BLaER1 treated with 17β-estradiol and CSF1 and Interleukin-3, amounts not matched to agents 10 nM and 100 nM (cell line): Measurements from ENCODE around the gene PCSK6.
A peak's percentile ranks its signal among the peaks of the same experiment; 100 is the strongest.

Experiments
- H3K27ac ChIP-seq, 11 experiments: shearing (Covaris generic); formaldehyde crosslinking; 2 replicates each; pipeline ENCODE4 v1.8.1; 2022
- H3K27me3 ChIP-seq, 11 experiments: shearing (Covaris generic); formaldehyde crosslinking; 2 replicates each; pipeline ENCODE4 v1.8.1; 2022
- H3K36me3 ChIP-seq, 11 experiments: shearing (Covaris generic); formaldehyde crosslinking; 2 replicates each; pipeline ENCODE4 v1.8.1; 2022
- H3K4me1 ChIP-seq, 10 experiments: shearing (Covaris generic); formaldehyde crosslinking; 2 replicates each; pipeline ENCODE4 v1.8.1; 2022
- H3K4me2 ChIP-seq, 11 experiments: shearing (Covaris generic); formaldehyde crosslinking; 2 replicates each; pipeline ENCODE4 v1.8.1; 2022
- H3K4me3 ChIP-seq, 10 experiments: shearing (Covaris generic); formaldehyde crosslinking; 2 replicates each; pipeline ENCODE4 v1.8.1; 2022
- H3K9ac ChIP-seq, 11 experiments: shearing (Covaris generic); formaldehyde crosslinking; 2 replicates each; pipeline ENCODE4 v1.8.1; 2022
- H3K9me3 ChIP-seq, 11 experiments: shearing (Covaris generic); formaldehyde crosslinking; replicated peaks in 1 of 11; 2 replicates each; pipeline ENCODE4 v1.8.1; 2022
- H4K20me1 ChIP-seq, 11 experiments: shearing (Covaris generic); formaldehyde crosslinking; 2 replicates each; pipeline ENCODE4 v1.8.1; 2022
- Cebpa-rat ChIP-seq, 11 experiments: shearing (Covaris generic); IDR thresholded peaks; 2 replicates each; pipeline ENCODE4 v1.8.1; 2022

Gene PCSK6

DNA sequence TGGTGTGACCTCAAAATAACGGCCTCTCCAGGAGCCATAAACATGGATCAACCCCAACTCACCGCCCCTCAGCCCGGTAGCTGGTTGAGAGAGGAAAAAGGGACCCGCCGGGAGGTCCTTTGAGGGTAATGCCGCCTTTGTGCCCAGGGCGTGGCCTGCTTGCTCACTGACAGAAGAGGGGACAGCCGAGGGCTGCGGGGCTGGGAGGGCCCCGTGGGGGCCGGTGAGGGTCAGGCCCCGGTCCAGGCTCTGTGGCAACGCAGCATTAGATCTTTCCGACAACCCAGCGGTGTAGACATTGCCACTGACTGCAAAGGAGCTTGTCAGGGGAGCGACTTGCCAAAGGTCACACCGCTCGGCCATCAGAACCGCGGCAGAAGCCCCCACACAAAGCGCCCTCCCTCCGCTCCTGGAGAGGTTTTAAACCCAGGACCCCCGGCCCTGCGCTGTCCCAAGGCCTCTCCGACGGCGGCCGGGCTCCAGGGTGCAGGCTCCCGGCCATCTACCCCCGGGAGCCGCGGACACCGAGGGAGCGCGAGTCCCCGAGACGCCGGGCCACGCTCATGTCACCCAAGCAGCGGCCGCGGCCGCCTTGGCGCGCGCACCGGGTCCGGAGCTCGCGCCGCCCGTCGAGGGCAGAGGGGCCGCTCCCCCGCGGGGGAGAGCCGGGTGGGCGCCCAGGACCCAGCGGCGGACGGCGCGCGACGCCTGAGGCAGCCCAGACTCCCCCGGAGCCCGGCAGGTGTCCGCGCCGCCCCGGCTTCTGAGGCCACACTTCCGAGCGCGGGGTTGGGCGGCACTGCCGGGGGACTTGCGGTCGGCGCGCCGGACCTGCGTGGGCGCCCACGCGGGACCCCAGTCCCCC, 975 bp downstream of the PCSK6 start:
- TF ChIP-seq Cebpa-rat (IDR thresholded peaks at IDR 0.05), result no peak
- peak overlapping the region; percentile 57 to 73 (median 64) for H3K4me3 ChIP-seq
- no peaks in the 10 kb centered on the region for H3K9me3 ChIP-seq
- H3K27ac ChIP-seq, result peak overlapping the region in 1 of 11 experiments; percentile 49; a peak in 1 of 22 replicates
- H3K4me2 ChIP-seq, result peak overlapping the region; percentile 69 to 95 (median 93)
- peak overlapping the region; percentile 20 to 77 (median 53); a peak in 17 of 22 replicates for H3K9ac ChIP-seq
- H3K4me1 ChIP-seq, result peaks cover 0 to 21% (median 17%) of the 10 kb centered on the region in 10 experiments; a peak in 17 of 20 replicates
- H3K27me3 ChIP-seq, result peaks cover 35 to 55% (median 42%) of the 10 kb centered on the region in 11 experiments
- H4K20me1 ChIP-seq, result peaks cover 0 to 18% (median 6%) of the 10 kb centered on the region in 11 experiments; a peak in 10 of 22 replicates
- H3K36me3 ChIP-seq, result no peaks in the 10 kb centered on the region

DNA sequence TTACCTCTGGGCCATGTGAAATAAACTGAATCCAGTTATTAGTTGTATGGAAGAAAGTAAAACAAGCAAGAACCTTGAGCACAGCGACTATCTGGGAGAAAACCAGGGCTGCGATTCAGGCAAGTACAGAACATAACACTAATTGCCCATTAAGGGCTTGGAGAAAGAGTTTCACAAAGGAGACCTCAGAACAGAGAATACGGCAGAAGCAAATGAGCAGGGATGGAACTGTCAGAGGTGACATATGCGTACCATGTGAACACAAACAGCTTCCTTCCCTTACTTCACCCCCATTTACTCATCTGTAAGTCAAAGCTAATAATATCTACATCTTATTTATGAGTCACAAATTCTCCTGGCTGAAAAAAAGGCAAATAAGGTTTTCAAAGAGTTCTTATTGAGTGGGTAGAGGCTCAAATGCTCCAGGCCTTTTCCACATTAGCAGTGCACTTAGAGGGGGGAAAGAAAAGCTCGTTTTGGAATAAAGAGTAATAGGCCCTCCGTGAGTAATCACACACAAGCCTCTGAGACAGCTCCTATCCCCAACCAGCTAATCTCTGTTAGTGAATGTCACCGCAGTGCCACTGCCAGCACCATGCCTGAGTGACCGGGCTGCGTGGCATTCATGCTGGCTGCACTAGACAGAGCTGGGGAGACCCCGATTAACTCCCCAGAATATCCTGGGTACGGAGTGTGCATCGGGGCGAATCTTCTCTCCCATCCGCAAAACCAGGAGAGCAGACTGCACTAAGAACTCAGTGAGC, 2.6 kb downstream of the PCSK6 start:
- peaks cover 0 to 12% (median 10%) of the 10 kb centered on the region in 10 experiments; a peak in 16 of 20 replicates for H3K4me1 ChIP-seq
- no peak overlapping the region for H3K9ac ChIP-seq
- H3K27ac ChIP-seq, result no peak overlapping the region
- H4K20me1 ChIP-seq, result peaks cover 0 to 18% (median 5%) of the 10 kb centered on the region in 11 experiments; a peak in 10 of 22 replicates
- no peak for TF ChIP-seq Cebpa-rat (IDR thresholded peaks at IDR 0.05)
- no peaks in the 10 kb centered on the region for H3K36me3 ChIP-seq
- no peaks in the 10 kb centered on the region for H3K9me3 ChIP-seq
- H3K27me3 ChIP-seq, result peaks cover 35 to 55% (median 42%) of the 10 kb centered on the region in 11 experiments
- H3K4me3 ChIP-seq, result no peak overlapping the region
- H3K4me2 ChIP-seq, result peak overlapping the region in 3 of 11 experiments; percentile 2 to 21 (median 6); a peak in 3 of 22 replicates

DNA sequence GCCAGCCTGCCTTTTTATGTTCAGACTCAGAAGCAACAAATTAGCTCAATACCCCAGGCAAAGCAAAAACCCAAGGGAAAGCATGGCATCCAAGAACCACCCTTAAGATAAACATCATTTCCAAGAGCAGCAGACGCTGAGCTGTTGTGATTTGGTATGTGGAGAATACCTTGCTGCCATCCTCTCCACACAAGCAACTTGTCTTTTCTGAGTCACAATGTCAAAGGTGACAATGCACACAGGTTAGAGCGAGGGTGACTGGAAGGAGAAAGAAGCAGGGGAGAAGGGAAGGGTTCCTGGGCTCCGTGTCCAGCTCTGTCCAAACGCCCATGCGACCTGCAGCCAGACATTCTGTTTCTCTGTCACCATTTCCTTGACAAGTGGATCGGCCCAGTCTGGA, 6.0 kb downstream of the PCSK6 start:
- H3K4me3 ChIP-seq, result no peak overlapping the region
- H3K4me2 ChIP-seq, result no peak overlapping the region
- H3K27me3 ChIP-seq, result peaks cover 18 to 25% (median 23%) of the 10 kb centered on the region in 11 experiments
- no peak overlapping the region for H3K27ac ChIP-seq
- no peak overlapping the region for H3K9ac ChIP-seq
- no peak for TF ChIP-seq Cebpa-rat (IDR thresholded peaks at IDR 0.05)
- peaks cover 0 to 14% (median 5%) of the 10 kb centered on the region in 11 experiments; a peak in 9 of 22 replicates for H4K20me1 ChIP-seq
- H3K4me1 ChIP-seq, result peaks cover 0 to 10% (median 4%) of the 10 kb centered on the region in 10 experiments; a peak in 16 of 20 replicates
- H3K36me3 ChIP-seq, result no peaks in the 10 kb centered on the region
- H3K9me3 ChIP-seq, result no peaks in the 10 kb centered on the region

DNA sequence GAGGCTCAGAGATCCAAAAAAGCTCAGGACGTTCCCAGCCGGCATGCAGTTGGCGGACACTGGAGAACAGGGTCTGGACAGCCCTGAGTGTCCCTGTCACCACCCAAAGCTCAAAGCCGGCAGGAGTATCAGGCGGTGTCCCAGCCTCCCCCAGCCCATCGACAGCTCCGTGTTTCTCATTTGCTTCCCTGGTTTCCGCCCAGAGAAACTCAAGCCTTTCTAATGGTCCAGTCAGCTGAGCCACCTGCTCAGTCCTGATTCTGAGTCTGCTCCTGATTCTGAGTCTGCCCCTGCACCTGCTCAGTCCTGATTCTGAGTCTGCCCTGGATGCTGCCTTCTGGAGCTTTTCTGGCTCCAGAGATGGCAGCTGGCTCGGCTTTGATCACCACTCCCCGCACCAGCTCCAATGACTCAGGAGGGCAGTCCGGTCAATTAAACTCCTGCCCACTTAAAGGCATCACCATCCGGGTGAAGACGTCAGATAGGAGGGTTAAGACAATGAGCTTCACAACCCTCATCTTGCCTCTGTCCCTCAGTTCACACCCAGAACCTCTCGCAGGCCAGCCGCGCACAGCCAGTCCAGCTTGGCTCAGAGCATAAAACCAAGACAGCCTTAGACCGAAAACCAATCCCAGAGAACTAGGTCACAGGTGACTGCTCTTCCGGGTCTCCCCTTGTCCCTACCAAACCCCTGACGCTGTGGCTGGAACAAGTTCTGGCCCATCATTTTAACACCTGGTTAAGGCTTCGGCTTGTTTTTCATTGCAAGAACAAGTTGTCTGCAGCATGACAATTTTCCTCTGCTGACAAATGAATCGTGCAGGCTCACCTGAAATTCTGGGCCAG, 6.8 kb downstream of the PCSK6 start:
- Histone ChIP-seq H3K4me1 (peaks cover 0 to 6% (median 0%) of the 10 kb centered on the region in 10 experiments; a peak in 2 of 20 replicates), H4K20me1 (peaks cover 0 to 15% (median 0%) of the 10 kb centered on the region in 11 experiments; a peak in 6 of 22 replicates), H3K27ac (no peak overlapping the region), H3K36me3 (no peaks in the 10 kb centered on the region), H3K4me3 (no peak overlapping the region), H3K27me3 (peaks cover 11 to 18% (median 16%) of the 10 kb centered on the region in 11 experiments), H3K9me3 (no peaks in the 10 kb centered on the region), H3K4me2 (no peak overlapping the region), H3K9ac (no peak overlapping the region)
- TF ChIP-seq Cebpa-rat (IDR thresholded peaks at IDR 0.05), result no peak

DNA sequence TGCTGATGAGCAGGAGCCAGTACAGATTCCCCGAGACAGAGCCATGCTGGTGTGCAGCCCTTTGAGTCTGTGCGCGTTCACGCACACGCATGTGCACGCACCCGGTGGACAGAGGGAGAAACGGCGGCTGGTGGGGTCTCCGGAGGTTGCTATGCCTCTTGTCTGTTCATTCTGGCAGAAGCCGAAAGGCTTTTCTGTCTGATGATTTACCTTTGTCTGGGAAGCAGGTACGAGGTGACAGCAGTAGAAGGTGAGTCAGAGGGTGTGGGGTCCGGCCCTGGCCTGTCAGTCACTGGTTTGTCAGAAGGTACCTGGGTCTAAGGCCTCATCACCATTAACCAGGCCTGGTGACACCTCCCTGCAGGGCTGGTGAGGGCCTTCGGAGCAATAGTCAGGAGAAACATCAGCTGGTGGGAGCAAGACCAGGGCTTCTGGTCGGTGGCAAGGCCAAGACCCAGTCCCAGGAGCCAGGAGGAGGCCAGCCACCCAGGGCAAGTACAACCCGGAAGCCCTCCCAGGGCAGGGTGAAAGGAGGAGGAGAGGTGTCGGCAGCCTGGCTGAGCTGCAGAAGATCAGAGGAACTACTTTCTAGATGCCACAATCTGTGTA, 7.5 kb downstream of the PCSK6 start:
- H3K36me3 ChIP-seq, result no peaks in the 10 kb centered on the region
- no peaks in the 10 kb centered on the region for H3K9me3 ChIP-seq
- H3K4me3 ChIP-seq, result no peak overlapping the region
- H3K27ac ChIP-seq, result no peak overlapping the region
- peaks cover 0 to 2% (median 0%) of the 10 kb centered on the region in 10 experiments; a peak in 2 of 20 replicates for H3K4me1 ChIP-seq
- H3K4me2 ChIP-seq, result no peak overlapping the region
- no peak for TF ChIP-seq Cebpa-rat (IDR thresholded peaks at IDR 0.05)
- H3K9ac ChIP-seq, result no peak overlapping the region
- peaks cover 0 to 9% (median 0%) of the 10 kb centered on the region in 11 experiments; a peak in 4 of 22 replicates for H4K20me1 ChIP-seq
- peaks cover 4 to 11% (median 8%) of the 10 kb centered on the region in 11 experiments for H3K27me3 ChIP-seq

DNA sequence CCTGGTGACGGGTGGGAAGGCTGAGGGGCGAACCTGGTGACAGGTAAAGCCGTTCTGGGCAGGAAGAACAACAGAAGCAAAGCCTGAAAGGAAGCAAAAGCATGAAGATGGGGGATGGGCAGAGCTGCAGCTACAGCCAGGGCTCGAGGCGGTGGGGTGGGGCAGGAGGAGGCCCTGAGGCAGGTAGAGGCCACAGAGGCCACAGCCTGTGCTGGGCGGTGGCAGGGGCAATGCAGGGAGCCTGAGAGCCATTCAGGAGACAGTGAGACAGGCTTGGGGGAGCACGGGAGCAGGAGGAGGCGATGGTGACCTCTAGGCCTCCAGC, 8.2 kb downstream of the PCSK6 start:
- peaks cover 0 to 9% (median 0%) of the 10 kb centered on the region in 11 experiments; a peak in 1 of 22 replicates for H4K20me1 ChIP-seq
- no peak overlapping the region for H3K4me3 ChIP-seq
- H3K4me1 ChIP-seq, result no peaks in the 10 kb centered on the region
- H3K27me3 ChIP-seq, result peaks cover 0 to 4% (median 2%) of the 10 kb centered on the region in 11 experiments; a peak in 9 of 22 replicates
- H3K36me3 ChIP-seq, result no peaks in the 10 kb centered on the region
- TF ChIP-seq Cebpa-rat (IDR thresholded peaks at IDR 0.05), result no peak
- no peak overlapping the region for H3K4me2 ChIP-seq
- H3K9me3 ChIP-seq, result no peaks in the 10 kb centered on the region
- no peak overlapping the region for H3K27ac ChIP-seq
- H3K9ac ChIP-seq, result no peak overlapping the region

DNA sequence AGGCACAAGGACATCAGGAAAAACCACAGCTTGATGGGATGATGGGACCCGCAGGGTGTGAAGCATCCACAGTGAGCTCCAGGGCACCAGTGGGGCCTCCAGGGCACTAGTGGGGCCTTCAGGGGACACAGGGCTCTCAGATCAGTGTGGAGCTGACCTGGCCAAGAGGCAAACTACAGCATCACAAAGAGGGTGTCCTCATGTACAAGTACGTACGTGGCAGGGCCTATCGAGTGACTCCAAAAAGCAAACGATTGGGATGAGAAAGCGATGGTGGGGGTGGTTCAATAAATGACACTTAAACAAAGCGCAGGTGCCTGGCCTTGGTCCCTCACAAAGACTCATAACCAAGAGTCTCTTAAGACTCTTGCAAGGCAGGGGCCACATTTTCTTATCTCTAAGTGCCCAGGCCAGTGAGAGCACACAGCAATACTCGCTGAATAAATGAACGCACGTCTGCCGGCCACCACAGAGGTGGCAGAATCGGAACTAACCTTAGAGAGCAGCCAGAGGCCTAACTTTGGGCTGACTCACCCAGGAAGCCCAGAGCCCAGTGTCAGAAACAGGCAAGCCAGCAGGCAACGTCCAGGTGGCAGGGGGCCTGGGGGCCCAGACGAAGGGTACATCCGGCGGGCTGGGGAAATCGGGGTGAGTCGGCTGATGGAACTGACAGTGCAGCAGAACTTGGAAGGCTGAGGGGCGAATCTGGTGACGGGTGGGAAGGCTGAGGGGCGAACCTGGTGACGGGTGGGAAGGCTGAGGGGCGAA, 8.7 kb downstream of the PCSK6 start:
- no peak overlapping the region for H3K4me2 ChIP-seq

More for the DNA sequence above, 8.7 kb downstream of the PCSK6 start:
- H4K20me1 ChIP-seq, result peaks cover 0 to 9% (median 0%) of the 10 kb centered on the region in 11 experiments; a peak in 1 of 22 replicates
- no peaks in the 10 kb centered on the region for H3K4me1 ChIP-seq
- H3K27ac ChIP-seq, result no peak overlapping the region
- H3K9ac ChIP-seq, result no peak overlapping the region
- no peak overlapping the region for H3K4me3 ChIP-seq
- no peaks in the 10 kb centered on the region for H3K36me3 ChIP-seq
- H3K27me3 ChIP-seq, result no peaks in the 10 kb centered on the region
- H3K9me3 ChIP-seq, result no peaks in the 10 kb centered on the region
- no peak for TF ChIP-seq Cebpa-rat (IDR thresholded peaks at IDR 0.05)
